A549 (cell line): ENCODE measurements around the gene FZD10.

Experiments used
- HDAC2 ChIP-seq: fragments of 200-600 bp; sonication (generic); IDR thresholded peaks from 2 replicates; pipeline ENCODE4 v1.6.1; 2016
- HEYL ChIP-seq: fragments of 250-450 bp; sonication (Bioruptor Pico); IDR thresholded peaks from 2 replicates; pipeline ENCODE4 v1.8.0; 2021; ENCODE audit warnings: mild to moderate bottlenecking, moderate library complexity
- JUNB ChIP-seq: fragments of >200 bp; sonication (Bioruptor Twin); formaldehyde crosslinking; IDR thresholded peaks from 2 replicates; pipeline ENCODE4 v1.6.1; 2016
- KDM5A ChIP-seq: fragments of 200-600 bp; sonication (generic); IDR thresholded peaks from 2 replicates; pipeline ENCODE4 v1.6.1; 2016; ENCODE audit warnings: antibody characterized with exemption, mild to moderate bottlenecking
- MAFK ChIP-seq: fragments of 450-650 bp; IDR thresholded peaks from 2 replicates; pipeline ENCODE4 v1.6.1; 2014; ENCODE audit not compliant: partially characterized antibody
- POLR2A ChIP-seq: IDR thresholded peaks from 2 replicates; pipeline ENCODE4 v1.6.1; 2012; ENCODE audit warnings: mild to moderate bottlenecking, low read length
- POLR2AphosphoS2 ChIP-seq: conservative IDR thresholded peaks from 2 replicates; pipeline ENCODE4 v1.6.1; 2012; ENCODE audit warnings: low read length, improper control_type of control experiment, inconsistent platforms
- RCOR1 ChIP-seq: fragments of 150-350 bp; IDR thresholded peaks from 2 replicates; pipeline ENCODE4 v1.6.1; 2014; ENCODE audit warnings: antibody characterized with exemption, low read length, low read depth
- TF ChIP-seq, protein P1 (sequence below): fragments of >200 bp; sonication (Bioruptor Twin); formaldehyde crosslinking; IDR thresholded peaks from 3 replicates; pipeline ENCODE4 v1.5.1; 2016
- TF ChIP-seq, protein P2 (sequence below): fragments of 450-650 bp; IDR thresholded peaks from 2 replicates; pipeline ENCODE4 v1.6.1; 2014; ENCODE audit warnings: antibody characterized with exemption
- TF ChIP-seq, protein P3 (sequence below): fragments of 150-350 bp; IDR thresholded peaks from 2 replicates; pipeline ENCODE4 v1.6.1; 2014; ENCODE audit warnings: low read depth, mild to moderate bottlenecking, low read length

DNA sequence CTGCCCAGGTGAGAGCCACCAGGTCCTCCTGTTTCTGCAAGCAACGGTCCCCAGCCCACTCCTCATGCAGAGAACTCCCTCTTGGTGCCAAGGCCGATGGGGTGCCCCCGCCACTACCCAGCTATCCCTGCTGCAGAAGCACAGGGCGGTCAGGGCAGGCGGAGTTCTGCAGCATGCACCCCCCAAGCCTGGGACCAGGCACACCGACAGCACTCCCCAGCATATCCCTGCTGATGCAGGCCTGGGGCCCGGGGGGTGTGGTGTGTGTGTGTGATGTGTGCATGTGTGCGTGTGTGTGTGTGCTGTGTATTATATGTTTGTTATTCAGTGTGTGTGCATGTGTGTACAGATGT, 27.7 kb upstream of the FZD10 start:
- TF ChIP-seq, protein P1, sequence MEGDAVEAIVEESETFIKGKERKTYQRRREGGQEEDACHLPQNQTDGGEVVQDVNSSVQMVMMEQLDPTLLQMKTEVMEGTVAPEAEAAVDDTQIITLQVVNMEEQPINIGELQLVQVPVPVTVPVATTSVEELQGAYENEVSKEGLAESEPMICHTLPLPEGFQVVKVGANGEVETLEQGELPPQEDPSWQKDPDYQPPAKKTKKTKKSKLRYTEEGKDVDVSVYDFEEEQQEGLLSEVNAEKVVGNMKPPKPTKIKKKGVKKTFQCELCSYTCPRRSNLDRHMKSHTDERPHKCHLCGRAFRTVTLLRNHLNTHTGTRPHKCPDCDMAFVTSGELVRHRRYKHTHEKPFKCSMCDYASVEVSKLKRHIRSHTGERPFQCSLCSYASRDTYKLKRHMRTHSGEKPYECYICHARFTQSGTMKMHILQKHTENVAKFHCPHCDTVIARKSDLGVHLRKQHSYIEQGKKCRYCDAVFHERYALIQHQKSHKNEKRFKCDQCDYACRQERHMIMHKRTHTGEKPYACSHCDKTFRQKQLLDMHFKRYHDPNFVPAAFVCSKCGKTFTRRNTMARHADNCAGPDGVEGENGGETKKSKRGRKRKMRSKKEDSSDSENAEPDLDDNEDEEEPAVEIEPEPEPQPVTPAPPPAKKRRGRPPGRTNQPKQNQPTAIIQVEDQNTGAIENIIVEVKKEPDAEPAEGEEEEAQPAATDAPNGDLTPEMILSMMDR: no peak
- no peak for TF ChIP-seq HEYL (CRISPR knock-in tag)
- TF ChIP-seq HDAC2: no peak
- TF ChIP-seq, protein P2, sequence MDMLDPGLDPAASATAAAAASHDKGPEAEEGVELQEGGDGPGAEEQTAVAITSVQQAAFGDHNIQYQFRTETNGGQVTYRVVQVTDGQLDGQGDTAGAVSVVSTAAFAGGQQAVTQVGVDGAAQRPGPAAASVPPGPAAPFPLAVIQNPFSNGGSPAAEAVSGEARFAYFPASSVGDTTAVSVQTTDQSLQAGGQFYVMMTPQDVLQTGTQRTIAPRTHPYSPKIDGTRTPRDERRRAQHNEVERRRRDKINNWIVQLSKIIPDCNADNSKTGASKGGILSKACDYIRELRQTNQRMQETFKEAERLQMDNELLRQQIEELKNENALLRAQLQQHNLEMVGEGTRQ: no peak
- TF ChIP-seq POLR2A: no peak
- TF ChIP-seq KDM5A: no peak
- no peak for TF ChIP-seq JUNB
- TF ChIP-seq MAFK: no peak
- TF ChIP-seq RCOR1: no peak
- TF ChIP-seq, protein P3, sequence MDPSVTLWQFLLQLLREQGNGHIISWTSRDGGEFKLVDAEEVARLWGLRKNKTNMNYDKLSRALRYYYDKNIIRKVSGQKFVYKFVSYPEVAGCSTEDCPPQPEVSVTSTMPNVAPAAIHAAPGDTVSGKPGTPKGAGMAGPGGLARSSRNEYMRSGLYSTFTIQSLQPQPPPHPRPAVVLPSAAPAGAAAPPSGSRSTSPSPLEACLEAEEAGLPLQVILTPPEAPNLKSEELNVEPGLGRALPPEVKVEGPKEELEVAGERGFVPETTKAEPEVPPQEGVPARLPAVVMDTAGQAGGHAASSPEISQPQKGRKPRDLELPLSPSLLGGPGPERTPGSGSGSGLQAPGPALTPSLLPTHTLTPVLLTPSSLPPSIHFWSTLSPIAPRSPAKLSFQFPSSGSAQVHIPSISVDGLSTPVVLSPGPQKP: no peak
- no peak for TF ChIP-seq POLR2AphosphoS2
